Esophagus muscularis mucosa (tissue), 4 donors: ENCODE results near the gene ATL3. TPM values are rescaled to one million over a fixed set of nuclear protein-coding genes. Genes with fewer than 3 reads are reported as not detected.

Source experiments
- DNase-seq: peaks from one replicate; pipeline ENCODE4 v3.0.0-alpha.2; 2017; ENCODE audit errors: extremely low spot score
- H3K27ac ChIP-seq, 4 donors: fragments of 200-600 bp; sonication (generic); replicated peaks in 1 of 4; 1 replicate in 3 of 4; 2 replicates in 1 of 4; pipeline ENCODE4 v1.5.1; 2016 to 2019; ENCODE audit warnings: mild to moderate bottlenecking in 1 of 4
- H3K27me3 ChIP-seq, 4 donors: fragments of 200-600 bp; sonication (generic); one replicate each; pipeline versions ENCODE4 v1.5.1 to v1.6.0; 2016 to 2019
- H3K36me3 ChIP-seq, 4 donors: fragments of 200-600 bp; sonication (generic); one replicate each; pipeline ENCODE4 v1.5.1; 2016 to 2019
- H3K4me1 ChIP-seq, 4 donors: fragments of 200-600 bp; sonication (generic); one replicate each; pipeline ENCODE4 v1.5.1; 2016 to 2019
- H3K4me3 ChIP-seq, 4 donors: fragments of 200-600 bp; sonication (generic); 1 replicate in 2 of 4; 2 replicates in 2 of 4; pipeline ENCODE4 v1.5.1; 2016 to 2019; ENCODE audit warnings: mild to moderate bottlenecking in 4 of 4, moderate library complexity in 1 of 4
- H3K9me3 ChIP-seq, 4 donors: fragments of 200-600 bp; sonication (generic); 1 replicate in 3 of 4; 2 replicates in 1 of 4; pipeline ENCODE4 v1.5.1; 2016 to 2019
- EP300 ChIP-seq: sonication (generic); formaldehyde crosslinking; IDR thresholded peaks from one replicate; pipeline ENCODE4 v1.6.1; 2017; ENCODE audit warnings: antibody characterized with exemption
- POLR2A ChIP-seq: fragments of 450-650 bp; IDR thresholded peaks from one replicate; pipeline ENCODE4 v1.6.1; 2017; ENCODE audit warnings: antibody characterized with exemption, moderate library complexity, mild to moderate bottlenecking, low read depth
- POLR2AphosphoS5 ChIP-seq, 2 donors: sonication (generic); formaldehyde crosslinking; IDR thresholded peaks; one replicate each; pipeline ENCODE4 v1.6.1; 2017; ENCODE audit warnings: antibody characterized with exemption in 2 of 2
- WGBS: methylation state at CpG from one replicate; pipeline ENCODE4 v1.1.5; 2018; 5-methylcytosine and 5-hydroxymethylcytosine counted together
- intact Hi-C: fragments of 100-400 bp; cut with DNase I; formaldehyde crosslinking; loops from one replicate; pipeline ENCODE4 v1.15.1; 2023
- total RNA-seq, 4 donors: library from RNA; depleted of rRNA; stranded (reverse); fragments of >200 nt; gene quantifications; one replicate each; pipeline versions ENCODE4 v1.1.0 to v1.2.1, GENCODE V29; 2016
- TF ChIP-seq, protein P1 (sequence below), 3 experiments: fragments of 200-600 bp in 2 of 3; fragments of 450-650 bp in 1 of 3; sonication (generic) in 2 of 3; IDR thresholded peaks; one replicate each; pipeline ENCODE4 v1.5.1; 2017 to 2019; ENCODE audit warnings: antibody characterized with exemption in 3 of 3, mild to moderate bottlenecking in 2 of 3, moderate library complexity in 1 of 3

ATL3 gene
- total RNA-seq, 4 donors from 2014 or later: 138 to 202 (median 144) TPM

DNA sequence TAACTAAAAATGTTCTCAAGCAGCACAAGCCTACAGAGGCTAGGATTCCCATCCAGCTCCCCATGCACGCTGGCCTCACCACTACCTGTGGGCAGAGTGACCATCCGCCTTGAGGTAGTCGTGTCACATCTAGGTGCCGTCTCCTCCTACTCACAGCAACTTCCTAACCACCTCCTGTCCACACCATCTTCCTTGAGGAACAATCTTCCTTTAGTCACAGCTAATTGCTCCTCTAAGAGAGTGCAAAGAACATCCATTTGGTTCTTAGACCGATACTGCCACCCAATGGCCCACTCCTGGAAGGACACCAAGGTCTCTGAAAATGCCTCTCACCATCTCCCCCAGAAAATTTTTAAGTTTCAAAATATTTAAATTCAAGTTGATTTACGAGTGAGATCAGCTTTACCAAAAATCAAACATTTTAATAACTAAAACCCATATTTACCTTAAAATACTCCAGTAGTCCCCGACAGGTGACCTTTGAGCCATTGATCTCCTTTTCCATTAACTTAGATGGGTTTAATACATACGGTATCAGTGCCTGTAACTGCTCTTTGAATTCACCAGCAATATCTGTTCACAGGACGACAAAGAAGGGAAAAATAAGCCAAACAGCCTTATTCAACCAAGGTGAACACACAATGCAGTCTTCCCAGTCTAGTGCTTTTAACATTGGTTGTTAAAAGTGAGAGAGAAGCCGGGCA, 35.3 kb downstream of the ATL3 start:
- Histone ChIP-seq H3K4me3 (no peak overlapping the region), H3K36me3 (peaks cover 36 to 78% (median 71%) of the 10 kb centered on the region in 4 donors), H3K27ac (peak overlapping the region in 1 of 4 donors; percentile 38), H3K4me1 (peaks cover 0 to 19% (median 12%) of the 10 kb centered on the region in 4 donors), H3K27me3 (no peaks in the 10 kb centered on the region), H3K9me3 (no peaks in the 10 kb centered on the region)
- DNase-seq: no peak
- TF ChIP-seq POLR2A: no peak
- peak in 1 of 2 donors; percentile 29 for TF ChIP-seq POLR2AphosphoS5 (IDR thresholded peaks at IDR 0.05)
- TF ChIP-seq, protein P1, sequence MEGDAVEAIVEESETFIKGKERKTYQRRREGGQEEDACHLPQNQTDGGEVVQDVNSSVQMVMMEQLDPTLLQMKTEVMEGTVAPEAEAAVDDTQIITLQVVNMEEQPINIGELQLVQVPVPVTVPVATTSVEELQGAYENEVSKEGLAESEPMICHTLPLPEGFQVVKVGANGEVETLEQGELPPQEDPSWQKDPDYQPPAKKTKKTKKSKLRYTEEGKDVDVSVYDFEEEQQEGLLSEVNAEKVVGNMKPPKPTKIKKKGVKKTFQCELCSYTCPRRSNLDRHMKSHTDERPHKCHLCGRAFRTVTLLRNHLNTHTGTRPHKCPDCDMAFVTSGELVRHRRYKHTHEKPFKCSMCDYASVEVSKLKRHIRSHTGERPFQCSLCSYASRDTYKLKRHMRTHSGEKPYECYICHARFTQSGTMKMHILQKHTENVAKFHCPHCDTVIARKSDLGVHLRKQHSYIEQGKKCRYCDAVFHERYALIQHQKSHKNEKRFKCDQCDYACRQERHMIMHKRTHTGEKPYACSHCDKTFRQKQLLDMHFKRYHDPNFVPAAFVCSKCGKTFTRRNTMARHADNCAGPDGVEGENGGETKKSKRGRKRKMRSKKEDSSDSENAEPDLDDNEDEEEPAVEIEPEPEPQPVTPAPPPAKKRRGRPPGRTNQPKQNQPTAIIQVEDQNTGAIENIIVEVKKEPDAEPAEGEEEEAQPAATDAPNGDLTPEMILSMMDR (IDR thresholded peaks at IDR 0.05): peak; percentile 74 to 83 (median 77)
- no peak for TF ChIP-seq EP300
- WGBS: 62% methylated on average over 10 of the region's 10 CpGs
- intact Hi-C loops: loop anchor here (2.0 to 5.0 kb wide), 2 partner anchors 101 to 157 kb away; no protein-coding TSS in a partner anchor

DNA sequence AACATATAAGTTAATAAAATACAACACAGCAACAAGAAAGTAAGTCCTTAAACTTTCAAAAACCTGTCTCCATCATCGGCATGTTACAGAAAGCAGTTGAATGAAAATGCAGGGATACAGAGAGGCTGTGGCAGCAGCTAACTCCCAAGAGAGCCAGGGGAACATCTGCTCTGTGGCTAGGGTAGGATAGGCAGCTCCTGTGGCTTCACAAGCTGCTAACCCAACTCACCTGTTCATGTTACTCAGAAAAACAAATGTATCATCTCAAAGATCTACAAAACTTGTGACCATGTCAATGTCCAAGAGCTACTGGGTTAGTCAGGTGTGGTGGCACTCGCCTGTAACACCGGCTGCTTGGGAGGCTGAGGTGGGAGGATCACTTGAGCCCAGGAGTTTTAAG, 41.8 kb downstream of the ATL3 start:
- no peak overlapping the region for H3K27ac ChIP-seq
- no peak for DNase-seq
- H3K36me3 ChIP-seq: peaks cover 49 to 68% (median 59%) of the 10 kb centered on the region in 4 donors
- no peaks in the 10 kb centered on the region for H3K9me3 ChIP-seq
- peaks cover 0 to 11% (median 9%) of the 10 kb centered on the region in 4 donors for H3K4me1 ChIP-seq
- TF ChIP-seq, protein P1 (IDR thresholded peaks at IDR 0.05): no peak
- TF ChIP-seq EP300: no peak
- TF ChIP-seq POLR2A: no peak
- no peak for TF ChIP-seq POLR2AphosphoS5 (IDR thresholded peaks at IDR 0.05)
- WGBS: 100% methylated on average over 3 of the region's 3 CpGs
- H3K27me3 ChIP-seq: no peaks in the 10 kb centered on the region
- no peak overlapping the region for H3K4me3 ChIP-seq
- intact Hi-C loops: no loop called here

DNA sequence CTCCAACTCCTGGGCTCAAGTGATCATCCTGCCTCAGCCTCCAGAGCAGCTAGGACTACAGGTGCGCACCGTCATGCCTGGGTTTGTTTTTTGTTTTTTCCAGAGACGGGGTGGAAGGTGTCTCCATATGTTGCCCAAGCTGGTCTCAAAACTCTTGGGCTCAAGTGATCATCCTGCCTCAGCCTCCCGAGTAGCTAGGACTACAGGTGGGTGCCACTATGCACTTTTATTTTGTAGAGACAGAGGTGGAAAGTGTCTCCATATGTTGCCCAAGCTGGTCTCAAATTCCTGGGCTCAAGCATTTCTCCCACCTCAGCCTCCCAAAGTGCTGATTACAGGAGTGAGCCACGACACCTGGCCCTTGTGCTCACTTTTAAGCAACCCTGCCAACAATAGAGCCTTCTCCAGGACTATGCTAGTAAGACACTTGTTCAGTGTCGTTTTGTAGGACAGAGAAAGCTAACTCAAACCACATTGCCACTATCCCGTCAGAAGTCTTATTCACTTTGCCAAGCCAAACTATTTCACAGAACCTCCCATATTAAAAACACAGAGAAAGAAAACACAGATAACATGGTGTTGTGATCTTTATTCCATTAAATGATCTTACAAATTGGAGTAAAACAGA, 47.5 kb downstream of the ATL3 start:
- Histone ChIP-seq H3K9me3 (no peaks in the 10 kb centered on the region), H3K36me3 (peaks cover 6 to 12% (median 8%) of the 10 kb centered on the region in 4 donors)
- TF ChIP-seq, protein P1 (IDR thresholded peaks at IDR 0.05): no peak
- TF ChIP-seq EP300: no peak
- TF ChIP-seq POLR2A: no peak
- no peak for TF ChIP-seq POLR2AphosphoS5 (IDR thresholded peaks at IDR 0.05)

DNA sequence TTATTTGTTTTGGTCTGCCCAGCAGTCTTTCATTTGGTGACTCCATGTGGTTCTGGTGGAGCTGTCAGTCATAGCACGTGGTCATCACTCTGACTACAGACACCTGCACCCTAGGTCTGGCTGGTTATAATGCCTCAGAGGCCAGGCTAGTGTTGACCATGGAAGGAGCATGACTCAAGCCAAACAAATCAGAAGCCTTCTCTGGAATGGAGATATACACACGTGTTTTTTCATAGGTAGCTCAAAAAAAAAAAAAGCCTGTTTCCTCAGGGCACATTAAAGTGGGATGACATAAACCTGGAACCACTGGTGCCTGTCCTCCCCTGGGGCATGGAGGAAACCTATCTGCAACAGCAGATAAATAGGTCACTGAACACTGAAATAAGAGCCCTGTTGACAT, 48.9 kb downstream of the ATL3 start:
- no peak for TF ChIP-seq POLR2AphosphoS5 (IDR thresholded peaks at IDR 0.05)
- TF ChIP-seq, protein P1 (IDR thresholded peaks at IDR 0.05): no peak
- no peak for TF ChIP-seq POLR2A
- TF ChIP-seq EP300: no peak
- H3K36me3 ChIP-seq: no peaks in the 10 kb centered on the region
- H3K4me1 ChIP-seq: no peaks in the 10 kb centered on the region
- WGBS: 61% methylated on average over 2 of the region's 2 CpGs
- H3K9me3 ChIP-seq: no peaks in the 10 kb centered on the region
- intact Hi-C loops: no loop called here
- no peak for DNase-seq
- no peak overlapping the region for H3K27ac ChIP-seq
- no peak overlapping the region for H3K4me3 ChIP-seq
- no peaks in the 10 kb centered on the region for H3K27me3 ChIP-seq

More for the DNA sequence above, 47.5 kb downstream of the ATL3 start:
- intact Hi-C loops: no loop called here
- Histone ChIP-seq H3K4me1 (no peaks in the 10 kb centered on the region), H3K27ac (no peak overlapping the region), H3K4me3 (no peak overlapping the region), H3K27me3 (no peaks in the 10 kb centered on the region)
- DNase-seq: no peak
- WGBS: 55% methylated on average over 7 of the region's 7 CpGs
